Activated CD8-positive, alpha-beta memory T cell treated with anti-CD3 and anti-CD28 coated beads, Interleukin-2, amount 10 ng/mL, durations not matched to agents 7 days and 5 days (primary cell): ENCODE data around the gene P2RY14. TPM values are rescaled to one million over a fixed set of nuclear protein-coding genes. Genes with fewer than 3 reads are reported as not detected.

ENCODE experiments used
- ATAC-seq: fragments of 150-1000 bp; cut with Tn5 transposase; one replicate; pipeline ENCODE4 v1.10.0; 2021; ENCODE audit warnings: moderate library complexity
- CTCF ChIA-PET: fragments of 350-600 bp; sonication (Branson Sonifier 250); formaldehyde crosslinking; loops from one replicate; lab custom pipeline; 2021; ENCODE audit warnings: antibody characterized with exemption; lab: Charles Lee
- DNase-seq: peaks from one replicate; pipeline ENCODE4 v3.0.0-alpha.2; 2020
- H3K27ac Mint-ChIP-seq: one replicate; pipeline ENCODE4 v1.8.0; 2021; ENCODE audit warnings: mild to moderate bottlenecking, mixed read lengths
- H3K27me3 Mint-ChIP-seq: one replicate; pipeline ENCODE4 v1.8.0; 2021; ENCODE audit warnings: mixed read lengths
- H3K36me3 Mint-ChIP-seq: one replicate; pipeline ENCODE4 v1.8.0; 2021; ENCODE audit warnings: mild to moderate bottlenecking, mixed read lengths
- H3K4me1 Mint-ChIP-seq: one replicate; pipeline ENCODE4 v1.8.0; 2021; ENCODE audit warnings: mixed read lengths
- H3K4me3 Mint-ChIP-seq: one replicate; pipeline ENCODE4 v1.8.0; 2021; ENCODE audit warnings: mild to moderate bottlenecking, moderate library complexity, mixed read lengths
- H3K9me3 Mint-ChIP-seq: one replicate; pipeline ENCODE4 v1.8.0; 2022; ENCODE audit warnings: low read depth, mixed read lengths
- total RNA-seq, 2 experiments: library from RNA; stranded (reverse); gene quantifications; one replicate each; pipeline ENCODE4 v1.2.3, GENCODE V29; 2021

Gene P2RY14
- total RNA-seq, 2 experiments from 2014 or later: 2.2 to 4.7 TPM

DNA sequence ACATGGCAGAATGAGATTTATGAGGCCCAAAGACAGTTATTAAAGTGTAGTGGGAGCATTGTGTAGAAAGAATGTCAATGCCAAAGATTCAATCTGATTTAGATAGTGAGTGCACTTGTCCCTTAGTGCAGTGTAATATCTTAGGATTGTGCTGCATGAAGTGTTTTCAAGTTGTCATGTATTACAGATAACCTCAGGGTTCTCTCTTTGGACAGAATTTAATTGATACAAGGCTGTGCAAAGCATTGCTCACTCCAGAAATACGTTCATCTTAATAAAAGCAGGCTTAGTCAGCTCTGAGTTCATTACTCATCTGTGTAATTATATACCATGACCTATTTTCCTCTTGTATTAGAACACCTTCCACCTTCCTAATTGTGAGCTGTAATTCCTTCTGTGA lies 59.3 kb downstream of the P2RY14 start:
- ATAC-seq: peak; percentile 45
- no peak for DNase-seq
- CTCF ChIA-PET: interaction anchor here (0.7 to 1.9 kb wide), 3 partner anchors 12 to 133 kb away, joined by 3 to 7 read pairs (median 3); no protein-coding TSS in a partner anchor
- H3K4me3 Mint-ChIP-seq: no peak overlapping the region
- peaks cover 19% of the 10 kb centered on the region for H3K9me3 Mint-ChIP-seq
- peaks cover 16% of the 10 kb centered on the region for H3K4me1 Mint-ChIP-seq
- H3K27me3 Mint-ChIP-seq: no peaks in the 10 kb centered on the region
- H3K27ac Mint-ChIP-seq: no peak overlapping the region
- peaks cover 31% of the 10 kb centered on the region for H3K36me3 Mint-ChIP-seq

DNA sequence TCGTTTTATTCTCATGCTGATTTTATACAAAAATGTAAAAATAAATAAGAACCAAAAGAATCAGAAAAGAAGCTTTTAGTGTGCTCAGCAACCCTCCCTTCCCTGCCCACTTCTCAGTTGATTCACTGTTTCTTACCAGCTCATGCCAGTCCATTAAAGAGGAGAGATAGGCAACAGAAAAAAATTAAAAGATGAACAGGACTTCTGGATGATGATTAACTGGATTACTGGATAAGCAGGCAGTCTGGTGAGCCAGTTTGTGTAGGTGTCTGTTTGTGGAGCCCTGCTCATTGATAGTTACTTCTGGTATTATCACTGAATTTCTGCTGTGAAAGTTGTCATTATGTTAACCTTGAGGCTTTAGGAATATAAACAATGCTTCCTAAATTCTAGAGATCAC lies 60.2 kb downstream of the P2RY14 start:
- Mint-ChIP-seq H3K4me3 (no peak overlapping the region), H3K27ac (no peak overlapping the region), H3K4me1 (peaks cover 17% of the 10 kb centered on the region), H3K9me3 (peaks cover 19% of the 10 kb centered on the region), H3K36me3 (peaks cover 28% of the 10 kb centered on the region), H3K27me3 (no peaks in the 10 kb centered on the region)
- CTCF ChIA-PET: interaction anchor here (0.9 to 2.0 kb wide), 4 partner anchors 9 to 50 kb away, joined by 4 to 7 read pairs (median 6); no protein-coding TSS in a partner anchor
- no peak for DNase-seq
- ATAC-seq: no peak

DNA sequence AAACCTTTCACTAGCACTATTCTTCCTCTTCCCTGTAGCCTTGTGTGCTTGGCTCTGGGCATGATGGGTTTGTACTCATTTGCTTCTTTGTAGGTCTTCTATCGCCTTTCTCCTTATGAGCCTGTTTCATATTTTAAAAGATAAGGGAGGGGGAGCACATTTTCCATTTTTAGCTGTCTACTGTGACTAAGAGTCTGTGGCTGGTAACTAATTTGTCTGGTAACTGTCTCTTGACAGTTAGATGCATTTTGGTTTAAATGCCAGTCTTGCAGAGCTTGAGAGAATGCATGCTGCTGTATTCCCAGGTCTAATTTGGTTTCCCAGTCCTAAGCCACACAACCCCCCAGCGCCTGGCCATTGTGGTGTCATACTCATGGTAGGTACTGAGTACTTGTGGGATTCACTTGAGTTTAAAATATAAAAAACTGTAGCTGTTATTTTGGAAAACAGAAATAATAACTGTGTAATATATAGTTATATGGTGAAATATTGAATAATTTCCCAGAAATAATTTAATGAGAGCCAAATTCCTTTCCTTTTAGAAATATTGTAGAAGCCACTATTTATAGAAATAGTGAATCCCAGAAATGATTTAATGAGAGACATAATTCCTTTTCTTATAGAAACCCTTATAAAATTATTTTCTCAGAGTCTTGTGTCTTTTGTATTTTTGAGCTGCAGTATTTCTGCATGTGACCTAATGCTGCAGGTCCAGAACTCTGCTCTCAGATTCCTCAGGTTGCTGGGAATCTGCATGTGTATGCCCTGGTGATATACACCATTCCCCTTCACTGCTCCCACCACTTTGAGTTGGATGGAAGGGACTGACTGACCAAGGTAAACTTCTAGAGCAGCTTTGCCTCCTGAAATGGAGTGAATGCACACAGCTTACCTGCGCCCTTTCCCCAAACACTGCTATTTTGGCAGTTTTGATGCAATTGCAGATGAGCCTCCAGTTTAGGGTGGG lies 61.4 kb downstream of the P2RY14 start:
- Mint-ChIP-seq H3K36me3 (peaks cover 16% of the 10 kb centered on the region), H3K27ac (no peak overlapping the region), H3K9me3 (peaks cover 9% of the 10 kb centered on the region)

DNA sequence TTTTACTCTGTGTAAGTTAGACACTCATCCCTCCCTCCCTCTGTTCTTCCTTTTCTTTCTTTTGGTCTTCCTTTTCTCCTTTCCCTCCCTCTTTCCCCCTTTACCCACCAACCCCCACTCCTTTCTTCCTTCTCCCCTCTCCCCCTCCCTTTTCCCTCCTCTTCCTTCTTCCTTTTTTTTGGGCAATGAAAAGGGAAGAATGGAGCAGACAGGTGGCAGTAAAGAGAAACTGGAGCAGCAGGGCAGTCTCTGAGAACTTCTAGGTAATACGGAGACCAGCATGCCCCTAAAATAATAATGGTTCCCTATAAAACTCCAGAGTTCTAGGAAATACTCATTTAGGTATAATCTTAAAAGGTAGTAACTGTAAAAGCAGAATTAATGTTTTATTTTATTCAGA lies 63.9 kb downstream of the P2RY14 start:
- Mint-ChIP-seq H3K27ac (no peak overlapping the region), H3K4me3 (no peak overlapping the region), H3K36me3 (peaks cover 3% of the 10 kb centered on the region), H3K27me3 (no peaks in the 10 kb centered on the region), H3K9me3 (no peaks in the 10 kb centered on the region), H3K4me1 (peaks cover 40% of the 10 kb centered on the region)
- ATAC-seq: no peak
- no peak for DNase-seq
- CTCF ChIA-PET: interaction anchor here (1.0 to 2.9 kb wide), 3 partner anchors 10 to 46 kb away, joined by 4 to 12 read pairs (median 5); no protein-coding TSS in a partner anchor

More for the DNA sequence above, 61.4 kb downstream of the P2RY14 start:
- ATAC-seq (no peak), DNase-seq (no peak)
- CTCF ChIA-PET: interaction anchor here (0.7 to 2.0 kb wide), 6 partner anchors 10 to 67 kb away, joined by 3 to 7 read pairs (median 6); no protein-coding TSS in a partner anchor
- Mint-ChIP-seq H3K27me3 (no peaks in the 10 kb centered on the region), H3K4me3 (no peak overlapping the region), H3K4me1 (peaks cover 19% of the 10 kb centered on the region)

DNA sequence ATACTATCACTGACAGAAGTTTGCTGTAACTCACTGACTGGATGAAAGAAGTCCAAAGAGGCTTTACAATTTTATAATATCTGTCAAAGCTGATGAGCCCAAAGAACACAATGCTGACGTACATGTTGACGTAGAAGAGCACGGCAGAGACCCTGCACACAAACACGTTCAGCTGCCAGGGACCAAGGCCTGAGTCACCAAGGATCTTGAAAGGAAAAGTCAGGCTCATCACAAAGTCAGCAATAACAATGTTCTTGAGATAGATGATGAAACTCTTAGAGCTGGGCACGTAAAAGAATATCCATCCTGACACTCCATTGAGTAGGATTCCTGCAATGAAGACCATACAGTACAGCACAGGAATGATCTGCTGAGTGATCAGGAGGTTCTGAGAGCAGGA lies 64.5 kb downstream of the P2RY14 start:
- no peak for ATAC-seq
- peaks cover 41% of the 10 kb centered on the region for H3K4me1 Mint-ChIP-seq

DNA sequence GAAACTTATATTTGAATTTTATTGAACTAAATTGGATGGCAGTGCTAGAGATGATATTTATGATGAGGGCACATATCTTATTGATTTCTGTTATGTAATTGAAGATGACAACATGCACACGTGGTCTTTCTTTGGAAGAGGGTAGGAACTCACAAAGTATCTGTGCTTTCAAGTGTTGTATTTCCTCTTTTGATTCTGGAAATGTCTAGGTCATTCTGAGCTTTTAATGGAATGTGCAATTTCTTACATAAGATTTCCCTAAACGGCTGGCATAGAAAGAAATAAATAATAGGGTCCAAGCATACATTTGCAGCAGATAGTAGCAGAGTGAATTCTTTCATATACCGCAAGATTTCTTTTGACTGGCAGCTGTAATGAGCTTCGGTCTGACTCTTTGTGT lies 65.2 kb downstream of the P2RY14 start:
- H3K4me1 Mint-ChIP-seq: peaks cover 47% of the 10 kb centered on the region
- no peak for ATAC-seq

More for the DNA sequence above, 64.5 kb downstream of the P2RY14 start:
- CTCF ChIA-PET: interaction anchor here (2.9 kb wide), 1 partner anchor 46 kb away, joined by 12 read pairs; no protein-coding TSS in a partner anchor
- H3K27me3 Mint-ChIP-seq: no peaks in the 10 kb centered on the region
- no peaks in the 10 kb centered on the region for H3K9me3 Mint-ChIP-seq
- H3K4me3 Mint-ChIP-seq: no peak overlapping the region
- DNase-seq: no peak
- peaks cover 3% of the 10 kb centered on the region for H3K36me3 Mint-ChIP-seq
- no peak overlapping the region for H3K27ac Mint-ChIP-seq

DNA sequence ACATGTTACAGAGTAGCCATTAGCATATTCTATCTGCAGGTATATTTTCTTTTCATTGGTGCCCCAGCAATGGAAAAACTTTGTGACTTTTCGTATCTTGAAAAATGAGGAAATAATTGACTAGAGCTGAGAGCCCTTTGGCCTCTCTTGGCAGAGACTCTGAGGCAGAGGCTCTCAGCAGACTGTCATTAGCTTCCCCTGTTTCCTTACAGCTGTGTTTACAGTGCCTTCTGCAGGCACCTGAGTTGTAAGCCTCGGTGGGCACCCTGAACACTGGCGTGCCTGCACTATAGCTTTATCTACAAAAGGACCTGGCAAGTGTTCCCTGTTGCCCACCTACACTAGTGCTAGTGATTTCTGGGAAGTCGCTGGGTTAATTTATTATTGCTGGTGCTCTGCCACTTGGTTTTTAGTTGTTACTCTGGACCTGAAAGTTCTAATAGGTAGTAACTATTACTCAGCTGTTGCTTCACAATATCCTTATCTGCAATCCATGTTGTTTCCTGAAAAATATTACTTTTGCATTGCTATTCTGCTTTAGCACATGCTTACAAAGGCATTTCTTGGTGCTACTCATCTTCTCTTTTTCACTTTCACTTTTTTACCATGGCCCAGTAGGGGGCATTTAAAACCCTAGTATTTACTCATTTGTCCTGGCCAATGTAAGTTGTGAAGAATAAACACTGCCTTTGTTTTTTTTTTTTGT lies 67.5 kb downstream of the P2RY14 start:
- no peaks in the 10 kb centered on the region for H3K9me3 Mint-ChIP-seq
- ATAC-seq: peak; percentile 46
- H3K4me3 Mint-ChIP-seq: peak overlapping the region; percentile 52

More for the DNA sequence above, 65.2 kb downstream of the P2RY14 start:
- no peaks in the 10 kb centered on the region for H3K9me3 Mint-ChIP-seq
- CTCF ChIA-PET: interaction anchor here (1.2 to 2.9 kb wide), 2 partner anchors 45 to 69 kb away, joined by 3 to 12 read pairs; no protein-coding TSS in a partner anchor
- DNase-seq: no peak
- no peaks in the 10 kb centered on the region for H3K27me3 Mint-ChIP-seq
- H3K27ac Mint-ChIP-seq: no peak overlapping the region
- no peak overlapping the region for H3K4me3 Mint-ChIP-seq
- peaks cover 3% of the 10 kb centered on the region for H3K36me3 Mint-ChIP-seq

DNA sequence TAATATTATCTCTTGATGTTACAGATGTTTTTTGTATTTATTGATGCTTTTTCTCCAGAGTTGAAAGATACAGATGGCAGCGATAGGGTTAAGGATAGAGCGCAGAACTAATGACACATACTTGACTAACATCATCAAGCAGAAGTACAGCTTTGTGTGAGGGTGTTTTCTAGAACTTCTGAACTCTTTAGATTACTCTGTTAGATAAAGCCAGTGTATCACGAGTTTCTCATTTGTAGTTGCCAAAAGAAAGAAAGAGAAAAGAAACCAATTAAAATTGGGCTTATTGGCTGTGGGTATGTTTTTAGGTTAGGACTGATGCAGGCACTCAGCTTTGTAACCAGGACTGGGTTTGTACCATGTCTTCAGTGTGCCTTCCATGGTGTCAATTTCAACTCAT lies 68.7 kb downstream of the P2RY14 start:
- CTCF ChIA-PET: interaction anchor here (1.5 to 5.7 kb wide), 6 partner anchors 9 to 70 kb away, joined by 6 to 63 read pairs (median 18); partner anchors contain the start of gene P2RY14
- H3K27me3 Mint-ChIP-seq: no peaks in the 10 kb centered on the region
- peaks cover 2% of the 10 kb centered on the region for H3K36me3 Mint-ChIP-seq
- H3K27ac Mint-ChIP-seq: peak overlapping the region; percentile 90
- no peaks in the 10 kb centered on the region for H3K9me3 Mint-ChIP-seq
- no peak for DNase-seq
- H3K4me1 Mint-ChIP-seq: peaks cover 71% of the 10 kb centered on the region
- ATAC-seq: peak; percentile 58
- peak overlapping the region; percentile 51 for H3K4me3 Mint-ChIP-seq

More for the DNA sequence above, 67.5 kb downstream of the P2RY14 start:
- Mint-ChIP-seq H3K36me3 (peaks cover 2% of the 10 kb centered on the region), H3K4me1 (peaks cover 61% of the 10 kb centered on the region), H3K27me3 (no peaks in the 10 kb centered on the region), H3K27ac (peak overlapping the region; percentile 90)
- peak; percentile 57 for DNase-seq
- CTCF ChIA-PET: interaction anchor here (0.8 to 5.7 kb wide), 21 partner anchors 8 to 628 kb away, joined by 3 to 63 read pairs (median 4); partner anchors contain the start of genes GPR171 and P2RY14

DNA sequence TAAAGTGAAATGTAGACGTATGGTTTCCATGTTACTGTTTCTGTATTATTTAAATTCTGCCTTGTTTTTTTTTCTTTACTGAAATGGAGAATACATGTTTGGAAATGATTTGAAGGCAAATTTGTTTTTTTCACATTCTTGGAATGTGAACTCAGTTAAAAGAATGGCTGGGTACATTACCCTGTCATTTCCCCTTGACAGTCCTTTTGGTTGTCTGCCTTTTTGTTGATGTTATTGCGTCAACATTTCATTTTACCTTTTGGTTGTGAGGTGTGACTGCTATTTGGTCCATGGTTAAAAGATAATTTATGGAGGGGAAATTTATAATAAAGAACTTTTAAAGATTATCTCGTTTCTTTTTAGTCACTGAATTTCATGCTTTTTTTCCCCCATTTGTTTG lies 72.1 kb downstream of the P2RY14 start:
- Mint-ChIP-seq H3K27ac (peak overlapping the region; percentile 97), H3K27me3 (no peaks in the 10 kb centered on the region), H3K9me3 (no peaks in the 10 kb centered on the region), H3K4me1 (peaks cover 75% of the 10 kb centered on the region), H3K36me3 (peaks cover 20% of the 10 kb centered on the region), H3K4me3 (peak overlapping the region; percentile 69)
- DNase-seq (no peak), ATAC-seq (no peak)
- CTCF ChIA-PET: interaction anchor here (0.6 to 2.6 kb wide), 3 partner anchors 21 to 108 kb away, joined by 3 to 20 read pairs (median 6); no protein-coding TSS in a partner anchor

DNA sequence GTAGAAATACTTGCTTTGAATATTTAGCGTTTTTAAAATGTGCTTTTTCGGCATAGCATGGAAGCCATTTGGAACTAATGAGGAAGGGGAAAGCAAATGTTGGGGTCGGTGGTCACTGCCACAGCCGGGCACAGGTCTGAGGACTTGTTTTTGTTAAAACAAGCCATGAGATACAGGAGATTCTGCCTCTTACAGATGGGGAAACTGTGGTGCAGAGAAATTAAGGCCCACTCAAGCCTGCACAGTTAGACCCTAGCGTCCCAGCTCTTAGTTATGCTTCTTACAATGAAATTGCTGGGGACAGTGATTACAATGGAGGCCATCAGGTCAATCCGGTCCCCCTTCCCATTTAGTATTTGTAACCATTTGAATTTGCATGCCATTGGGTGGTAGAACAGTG lies 72.9 kb downstream of the P2RY14 start:
- Mint-ChIP-seq H3K27me3 (no peaks in the 10 kb centered on the region), H3K4me3 (peak overlapping the region; percentile 69), H3K4me1 (peaks cover 71% of the 10 kb centered on the region), H3K36me3 (peaks cover 26% of the 10 kb centered on the region), H3K27ac (peak overlapping the region; percentile 97), H3K9me3 (no peaks in the 10 kb centered on the region)
- CTCF ChIA-PET: interaction anchor here (1.3 kb wide), 1 partner anchor 21 kb away, joined by 6 read pairs; no protein-coding TSS in a partner anchor
- DNase-seq: no peak
- no peak for ATAC-seq

DNA sequence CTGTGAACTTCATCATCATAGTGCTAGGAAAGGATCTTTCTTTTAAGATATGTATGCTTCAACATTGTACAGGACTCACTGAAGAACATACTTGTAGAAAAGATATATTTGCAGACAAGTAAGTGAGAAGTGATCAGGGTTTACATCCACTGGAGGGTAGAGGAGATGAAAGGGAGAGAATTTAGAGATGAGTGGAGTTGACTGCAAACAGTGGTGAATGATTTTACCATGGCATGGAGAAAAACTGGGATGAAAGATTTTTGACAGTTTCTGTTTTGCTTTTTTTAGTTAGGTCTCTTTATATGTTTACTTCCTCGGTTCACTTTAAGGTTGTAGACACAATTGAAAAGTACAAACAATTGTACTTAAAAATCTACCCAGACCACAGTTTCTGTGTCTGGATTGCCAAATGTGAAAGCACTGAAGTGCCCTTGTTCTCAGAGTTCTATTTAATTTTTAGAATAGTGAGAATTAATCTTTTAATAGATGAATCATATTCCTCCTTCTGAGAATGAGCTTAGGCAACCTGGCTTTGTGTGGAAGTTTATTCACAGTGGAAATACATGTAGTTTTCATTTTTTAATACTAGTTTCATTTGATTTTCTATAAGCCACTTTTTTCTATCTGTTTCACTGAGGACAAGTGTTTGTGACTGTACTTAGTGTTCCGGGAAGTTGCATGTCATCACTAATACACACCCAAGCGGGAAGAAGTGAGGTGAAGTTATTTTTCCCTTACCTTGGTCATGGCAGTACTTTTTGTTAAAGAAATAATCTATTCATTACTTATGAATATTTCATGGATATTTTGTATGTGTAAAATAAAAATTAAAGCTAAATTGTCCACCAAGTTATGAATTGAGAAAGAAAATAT lies 73.6 kb downstream of the P2RY14 start:
- Mint-ChIP-seq H3K9me3 (no peaks in the 10 kb centered on the region), H3K4me3 (peak overlapping the region; percentile 69), H3K27ac (peak overlapping the region; percentile 97), H3K27me3 (no peaks in the 10 kb centered on the region), H3K4me1 (peaks cover 68% of the 10 kb centered on the region), H3K36me3 (peaks cover 32% of the 10 kb centered on the region)
- DNase-seq: no peak
- CTCF ChIA-PET: interaction anchor here (1.3 kb wide), 1 partner anchor 22 kb away, joined by 6 read pairs; no protein-coding TSS in a partner anchor
- ATAC-seq: peak; percentile 27

DNA sequence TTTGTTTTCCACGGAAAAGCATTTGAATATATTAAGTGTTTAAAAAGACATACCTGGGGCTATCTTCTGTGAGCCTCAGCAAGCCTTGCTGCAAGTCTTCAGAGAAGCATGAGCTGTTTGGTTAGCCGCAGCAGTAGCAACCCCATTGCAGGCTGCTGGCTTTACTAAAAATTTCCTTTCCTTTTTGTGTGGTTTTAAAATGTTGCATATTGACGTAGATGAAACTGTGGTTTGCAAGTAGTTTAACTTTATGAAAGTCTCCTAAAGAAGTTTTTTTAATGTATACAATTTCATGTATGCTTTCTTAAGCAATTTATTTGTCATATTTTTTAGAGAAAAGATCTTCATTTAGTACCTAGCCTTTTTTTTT lies 75.3 kb downstream of the P2RY14 start, which contains the start of gene GPR171:
Gene GPR171, minus strand, starts transcription at position 166 of the 370 bp plus-strand sequence. CDS start 3,830 bp downstream, outside the sequence.
- CTCF ChIA-PET: interaction anchor here (0.7 to 1.6 kb wide), 8 partner anchors 8 to 75 kb away, joined by 3 to 11 read pairs (median 4); partner anchors contain the start of gene P2RY14
- peak; percentile 60 for ATAC-seq

More for the DNA sequence above, 75.3 kb downstream of the P2RY14 start, which contains the start of gene GPR171:
- peaks cover 46% of the 10 kb centered on the region for H3K36me3 Mint-ChIP-seq
- H3K27me3 Mint-ChIP-seq: no peaks in the 10 kb centered on the region
- peaks cover 3% of the 10 kb centered on the region for H3K9me3 Mint-ChIP-seq
- peaks cover 67% of the 10 kb centered on the region for H3K4me1 Mint-ChIP-seq
- peak within 1 kb of the TSS; percentile 98 for H3K4me3 Mint-ChIP-seq
- DNase-seq: peak; percentile 89
- H3K27ac Mint-ChIP-seq: peak within 1 kb of the TSS; percentile 97
